Heart left ventricle (tissue), 16 donors: Measurements from ENCODE around the gene ASCC1. TPM values are rescaled to one million over a fixed set of nuclear protein-coding genes. Genes with fewer than 3 reads are reported as not detected.

Experiments
- ATAC-seq, 4 donors: fragments of 200-7000 bp; cut with Tn5 transposase; one replicate each; pipeline ENCODE4 v1.9.1; 2020 to 2022; ENCODE audit warnings: moderate library complexity in 4 of 4, mild to moderate bottlenecking in 3 of 4, moderate number of reproducible peaks in 1 of 4
- DNase-seq, 5 donors: peaks; one replicate each; pipeline ENCODE4 v3.0.0-alpha.2; 2020
- H3K27ac ChIP-seq, 12 donors: fragments of 200-600 bp; sonication (generic) in 4 of 12; one replicate each; pipeline versions ENCODE4 v1.5.0 to v1.8.0; 2016 to 2022; ENCODE audit warnings: mild to moderate bottlenecking in 2 of 12
- H3K27me3 ChIP-seq, 9 donors: fragments of 200-600 bp; sonication (generic) in 2 of 9; one replicate each; pipeline versions ENCODE4 v1.5.1 to v1.8.0; 2016 to 2022; ENCODE audit warnings: mild to moderate bottlenecking in 3 of 9
- H3K36me3 ChIP-seq, 9 donors: fragments of 200-600 bp; sonication (generic) in 2 of 9; one replicate each; pipeline versions ENCODE4 v1.5.0 to v1.8.0; 2018 to 2022; ENCODE audit warnings: mild to moderate bottlenecking in 2 of 9
- H3K4me1 ChIP-seq, 12 donors: fragments of 200-600 bp; sonication (generic) in 4 of 12; one replicate each; pipeline versions ENCODE4 v1.5.0 to v1.8.0; 2016 to 2022; ENCODE audit warnings: mild to moderate bottlenecking in 3 of 12
- H3K4me3 ChIP-seq, 12 donors: fragments of 200-600 bp; sonication (generic) in 4 of 12; one replicate each; pipeline versions ENCODE4 v1.5.0 to v1.8.0; 2017 to 2022; ENCODE audit warnings: mild to moderate bottlenecking in 9 of 12, moderate library complexity in 4 of 12
- H3K9me3 ChIP-seq, 12 donors: fragments of 200-600 bp; sonication (generic) in 4 of 12; one replicate each; pipeline versions ENCODE4 v1.5.0 to v1.8.0; 2016 to 2022; ENCODE audit warnings: mild to moderate bottlenecking in 1 of 12
- POLR2A ChIP-seq, 2 donors: fragments of 450-650 bp; IDR thresholded peaks; one replicate each; pipeline ENCODE4 v1.6.1; 2017; ENCODE audit warnings: antibody characterized with exemption in 2 of 2, mild to moderate bottlenecking in 2 of 2, moderate library complexity in 2 of 2
- WGBS, 4 donors: extraction: QIAGEN DNeasy Blood & Tissue Kit in 2 of 4; methylation state at CpG; one replicate each; pipeline versions ENCODE4 v1.1.5 to v1.1.7; 2013 to 2018; 5-methylcytosine and 5-hydroxymethylcytosine counted together
- intact Hi-C, 10 donors: fragments of 100-400 bp; cut with DNase I; formaldehyde crosslinking; loops; one replicate each; pipeline versions ENCODE4 v1.11.1 to v1.14.2; 2022
- polyA plus RNA-seq, 2 donors: library from polyadenylated mRNA; stranded (reverse); fragments of 200-250 nt; gene quantifications; one replicate each; pipeline ENCODE4 v1.2.3, GENCODE V29; 2013
- total RNA-seq, 9 donors: library from RNA; depleted of rRNA in 2 of 9; stranded (reverse); fragments of >200 nt in 2 of 9; fragmentation: NEBNext Ultra II Directional in 3 of 9; extraction: Animal tissue kit (Norgen Biotek cat#: 25700) in 3 of 9; gene quantifications; one replicate each; pipeline versions ENCODE4 v1.1.0 to v1.2.4, GENCODE V29; 2016 to 2023
- TF ChIP-seq, protein P1 (sequence below), 12 donors: fragments of 200-600 bp; sonication (generic) in 4 of 12; IDR thresholded peaks; one replicate each; pipeline versions ENCODE4 v1.5.0 to v1.8.0; 2018 to 2022; ENCODE audit warnings: antibody characterized with exemption in 12 of 12, mild to moderate bottlenecking in 5 of 12
- donor health status: ischemic (EF 13 %, LVEDD 7.1; RV severe dilation, severe dysfunction).
- donor health status: healthy with polysubstance abuse.
- donor health status: DM: no; HTN: yes; CAD: no.
- donor health status: DM: no; HTN: no; CAD: no.
- donor health status: ischemic (EF 25% LVEDD 6.9; RV normal size, moderate dysfunction).
- donor health status: ischemic (EF 25% LVEDD 5.7; RV mildly dilated, moderate dysfunction).
- donor health status: healthy.
- donor health status: DM: yes; HTN: yes; CAD: no.
- donor health status: ischemic (EF 35%, LVEDD 5.7; RV mildly dilated, moderate dysfunction).
- donor health status: nonischemic (EF 11% LVEDD 7.7; RV severe dilation, severe dysfunction).
- donor health status: DM: yes; HTN: yes; CAD: no.
- donor health status: PGD.
- donor health status: ischemic (EF 29% LVEDD 5.4; RV normal size, mild dysfunction).
- donor health status: nonischemic (EF 23%, LVEDD 6.1; RV moderate dilation, normal function).

ASCC1 gene
- total and polyA plus RNA-seq, 11 donors: 12.0 to 49.6 (median 35.3) TPM

DNA sequence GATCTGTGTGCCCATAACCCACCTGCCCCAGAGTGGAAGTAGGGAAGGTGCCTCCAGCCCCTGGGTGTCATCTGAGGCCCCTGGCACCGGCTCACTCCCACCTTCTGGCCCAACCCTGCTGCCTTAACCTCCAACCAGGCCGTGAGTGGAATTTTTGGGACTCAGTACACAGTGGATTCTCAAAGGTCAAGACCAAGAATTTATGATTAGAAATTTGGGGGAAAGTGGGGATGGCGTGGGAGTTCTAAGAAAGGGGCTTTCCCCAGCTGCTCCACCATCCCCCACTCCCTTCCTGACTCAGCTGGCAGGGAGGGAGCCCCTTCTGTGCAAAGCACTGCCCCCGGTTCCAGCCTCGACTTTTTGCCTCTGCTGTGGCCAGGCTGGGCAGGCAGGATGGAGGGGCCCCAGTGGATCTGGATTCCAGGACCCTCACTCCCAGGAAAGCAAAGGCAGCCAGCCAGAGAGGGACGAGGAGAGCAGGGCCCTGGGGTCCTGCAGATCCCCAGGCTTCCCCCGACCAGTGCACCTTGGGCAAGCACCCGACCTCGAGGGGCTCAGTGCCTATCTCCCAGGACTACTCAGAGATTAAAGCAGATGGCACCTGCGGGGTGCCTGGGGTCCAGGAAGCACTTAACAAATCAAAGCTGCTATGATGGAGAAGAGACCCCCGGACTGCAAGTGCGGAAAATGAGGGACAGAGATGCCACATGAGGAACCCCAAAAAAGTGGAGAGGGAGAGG is 140.5 kb downstream of the ASCC1 start:
- Histone ChIP-seq H3K4me3 (no peak overlapping the region), H3K9me3 (peaks cover 0 to 7% (median 0%) of the 10 kb centered on the region in 12 donors), H3K27ac (no peak overlapping the region), H3K36me3 (no peaks in the 10 kb centered on the region), H3K27me3 (no peaks in the 10 kb centered on the region), H3K4me1 (peaks cover 0 to 12% (median 2%) of the 10 kb centered on the region in 12 donors)
- WGBS, 4 donors: 80 to 87% (median 85%) methylated on average over 12 of the region's 12 CpGs
- ATAC-seq (no peak), DNase-seq (peak in 2 of 5 donors; percentile 17 to 50)
- TF ChIP-seq POLR2A (IDR thresholded peaks at IDR 0.05): no peak
- TF ChIP-seq, protein P1, sequence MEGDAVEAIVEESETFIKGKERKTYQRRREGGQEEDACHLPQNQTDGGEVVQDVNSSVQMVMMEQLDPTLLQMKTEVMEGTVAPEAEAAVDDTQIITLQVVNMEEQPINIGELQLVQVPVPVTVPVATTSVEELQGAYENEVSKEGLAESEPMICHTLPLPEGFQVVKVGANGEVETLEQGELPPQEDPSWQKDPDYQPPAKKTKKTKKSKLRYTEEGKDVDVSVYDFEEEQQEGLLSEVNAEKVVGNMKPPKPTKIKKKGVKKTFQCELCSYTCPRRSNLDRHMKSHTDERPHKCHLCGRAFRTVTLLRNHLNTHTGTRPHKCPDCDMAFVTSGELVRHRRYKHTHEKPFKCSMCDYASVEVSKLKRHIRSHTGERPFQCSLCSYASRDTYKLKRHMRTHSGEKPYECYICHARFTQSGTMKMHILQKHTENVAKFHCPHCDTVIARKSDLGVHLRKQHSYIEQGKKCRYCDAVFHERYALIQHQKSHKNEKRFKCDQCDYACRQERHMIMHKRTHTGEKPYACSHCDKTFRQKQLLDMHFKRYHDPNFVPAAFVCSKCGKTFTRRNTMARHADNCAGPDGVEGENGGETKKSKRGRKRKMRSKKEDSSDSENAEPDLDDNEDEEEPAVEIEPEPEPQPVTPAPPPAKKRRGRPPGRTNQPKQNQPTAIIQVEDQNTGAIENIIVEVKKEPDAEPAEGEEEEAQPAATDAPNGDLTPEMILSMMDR (IDR thresholded peaks at IDR 0.05): no peak
- intact Hi-C loops: no loop called here

DNA sequence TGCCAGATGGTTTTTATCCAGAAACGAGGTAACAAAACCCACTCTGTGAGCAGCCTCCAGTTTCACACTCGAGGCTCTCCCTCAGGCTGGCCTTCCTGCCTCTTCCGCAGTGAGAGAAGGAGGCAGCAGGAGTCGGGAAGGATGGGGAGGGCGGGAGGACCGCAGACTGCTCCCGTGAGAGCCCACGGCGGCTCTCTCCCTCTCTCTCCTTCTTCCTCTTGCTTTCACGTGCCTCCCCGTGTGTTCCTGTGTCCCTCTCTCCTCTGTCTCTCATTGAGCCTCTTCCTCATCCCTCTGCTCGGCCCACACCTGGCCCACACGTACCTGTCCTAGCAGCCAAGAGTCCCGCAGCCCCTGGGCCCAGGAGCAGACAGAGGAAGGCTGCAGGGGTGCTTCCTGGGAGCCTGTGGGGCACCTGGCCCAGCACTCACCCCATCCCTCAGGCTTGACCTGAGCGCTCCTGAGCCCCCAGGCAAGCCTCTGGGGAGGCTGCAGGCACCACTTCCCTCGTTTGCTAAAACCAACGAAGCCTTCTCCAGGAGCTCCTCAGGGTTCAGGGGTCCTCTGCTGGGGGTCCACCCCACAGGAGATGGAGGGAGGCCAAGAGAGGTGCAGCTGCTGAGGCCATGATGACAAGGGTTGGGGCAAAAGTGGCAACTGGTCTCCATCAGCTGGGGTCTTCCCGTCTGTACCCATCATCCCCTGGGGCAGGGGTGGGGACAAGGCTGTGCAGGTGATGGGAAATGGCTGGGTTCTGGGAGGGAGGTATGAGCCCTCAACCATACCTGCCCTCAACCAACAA is 141.3 kb downstream of the ASCC1 start:
- 70 to 78% (median 76%) methylated on average over 16 to 18 of the region's 18 CpGs for WGBS, 4 donors
- no peaks in the 10 kb centered on the region for H3K27me3 ChIP-seq
- H3K36me3 ChIP-seq: no peaks in the 10 kb centered on the region
- intact Hi-C loops: no loop called here
- TF ChIP-seq POLR2A (IDR thresholded peaks at IDR 0.05): no peak
- TF ChIP-seq, protein P1 (IDR thresholded peaks at IDR 0.05): no peak
- H3K4me1 ChIP-seq: peaks cover 0 to 15% (median 2%) of the 10 kb centered on the region in 12 donors
- ATAC-seq (no peak), DNase-seq (peak in 2 of 5 donors; percentile 13 to 48)
- H3K27ac ChIP-seq: no peak overlapping the region
- H3K9me3 ChIP-seq: peaks cover 0 to 7% (median 0%) of the 10 kb centered on the region in 12 donors
- no peak overlapping the region for H3K4me3 ChIP-seq

DNA sequence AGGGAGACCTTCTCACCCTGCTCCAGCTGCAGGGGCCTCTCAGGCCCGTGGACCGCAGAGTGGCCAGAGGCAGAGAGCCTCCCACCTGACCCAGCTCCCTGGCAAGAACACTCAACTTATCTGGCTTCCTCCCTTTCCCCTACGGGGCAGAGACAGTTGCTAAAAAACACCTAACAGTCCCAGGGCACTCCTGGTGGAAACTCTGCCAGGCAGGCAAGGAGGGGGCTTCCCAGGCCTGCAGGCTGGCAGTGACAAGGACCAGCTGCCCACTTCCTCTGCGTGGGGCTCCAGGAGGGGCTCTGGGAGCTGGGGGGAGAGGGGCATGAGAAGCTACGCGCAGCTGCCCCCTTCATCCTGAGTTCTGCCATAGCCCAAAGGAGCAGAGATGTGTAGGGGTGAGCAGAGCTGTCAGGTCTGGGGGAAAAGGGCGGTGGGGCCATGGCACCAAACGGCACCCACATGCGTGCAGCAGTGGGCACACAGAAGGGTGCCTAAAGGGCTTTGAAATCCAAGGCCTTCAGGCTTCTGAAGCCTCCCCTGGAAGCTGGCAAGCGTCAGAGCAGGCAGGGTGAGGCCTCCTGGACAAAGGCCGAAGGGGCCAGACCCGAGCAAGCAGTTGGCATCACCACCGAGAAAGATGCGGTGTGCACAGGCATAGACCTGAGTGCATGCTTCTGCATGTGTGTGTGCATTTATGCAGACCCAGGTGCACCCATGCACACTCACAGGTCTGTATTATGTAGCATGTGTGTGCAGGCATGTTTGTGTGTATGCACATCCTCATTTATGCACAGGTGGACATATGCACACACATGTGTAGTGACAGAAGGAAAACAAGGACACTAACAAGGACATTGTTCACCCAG is 142.1 kb downstream of the ASCC1 start:
- peak in 3 of 4 donors; percentile 16 to 24 (median 23) for ATAC-seq
- Histone ChIP-seq H3K36me3 (no peaks in the 10 kb centered on the region), H3K27me3 (no peaks in the 10 kb centered on the region), H3K4me3 (no peak overlapping the region), H3K27ac (peak overlapping the region in 1 of 12 donors; percentile 16), H3K9me3 (peaks cover 0 to 7% (median 0%) of the 10 kb centered on the region in 12 donors), H3K4me1 (peaks cover 0 to 18% (median 5%) of the 10 kb centered on the region in 12 donors)
- peak in 2 of 5 donors; percentile 13 to 48 for DNase-seq
- WGBS, 4 donors: 62 to 77% (median 65%) methylated on average over 12 to 14 of the region's 14 CpGs
- TF ChIP-seq POLR2A (IDR thresholded peaks at IDR 0.05): no peak
- TF ChIP-seq, protein P1 (IDR thresholded peaks at IDR 0.05): no peak
- intact Hi-C loops: no loop called here
